Measurements from ENCODE around the gene TMEM128.
"Not testable (repeated sequence)": the region's sequence is repeated elsewhere in the genome, so short reads cannot be mapped to it uniquely, and the experiment has no call there.

Gene TMEM128

DNA sequence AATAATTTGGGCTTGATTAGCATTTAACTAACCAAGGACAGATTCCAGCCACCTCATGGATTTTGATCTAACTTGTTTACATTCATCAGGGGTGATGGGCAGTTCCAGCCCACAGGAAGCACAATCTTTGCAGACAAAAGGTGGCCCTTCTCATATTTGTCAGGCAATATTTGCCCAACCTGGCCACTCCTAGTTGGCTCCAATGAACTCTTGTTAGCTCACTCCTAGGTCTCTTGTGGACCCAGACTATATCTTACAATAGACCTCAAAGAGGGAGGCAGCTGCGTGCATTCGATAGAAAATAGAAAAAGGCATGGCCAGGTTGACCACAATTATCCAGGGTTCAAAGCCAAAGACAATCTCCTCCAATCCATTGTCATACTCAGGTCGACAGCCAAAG is 59.5 kb downstream of the TMEM128 start:
- not testable (repeated sequence) for DNase-seq (ENCODE audit: low read depth)
